ENCODE measurements around the gene SLC4A7. TPM values are rescaled to one million over a fixed set of nuclear protein-coding genes. Genes with fewer than 3 reads are reported as not detected.

SLC4A7 gene
- total and polyA plus RNA-seq, 9 of the 15 experiments (the other 6 are each of a cell fraction or from before 2014, with no cell fraction given) = 1.7 to 13.6 (median 8.0) TPM

DNA sequence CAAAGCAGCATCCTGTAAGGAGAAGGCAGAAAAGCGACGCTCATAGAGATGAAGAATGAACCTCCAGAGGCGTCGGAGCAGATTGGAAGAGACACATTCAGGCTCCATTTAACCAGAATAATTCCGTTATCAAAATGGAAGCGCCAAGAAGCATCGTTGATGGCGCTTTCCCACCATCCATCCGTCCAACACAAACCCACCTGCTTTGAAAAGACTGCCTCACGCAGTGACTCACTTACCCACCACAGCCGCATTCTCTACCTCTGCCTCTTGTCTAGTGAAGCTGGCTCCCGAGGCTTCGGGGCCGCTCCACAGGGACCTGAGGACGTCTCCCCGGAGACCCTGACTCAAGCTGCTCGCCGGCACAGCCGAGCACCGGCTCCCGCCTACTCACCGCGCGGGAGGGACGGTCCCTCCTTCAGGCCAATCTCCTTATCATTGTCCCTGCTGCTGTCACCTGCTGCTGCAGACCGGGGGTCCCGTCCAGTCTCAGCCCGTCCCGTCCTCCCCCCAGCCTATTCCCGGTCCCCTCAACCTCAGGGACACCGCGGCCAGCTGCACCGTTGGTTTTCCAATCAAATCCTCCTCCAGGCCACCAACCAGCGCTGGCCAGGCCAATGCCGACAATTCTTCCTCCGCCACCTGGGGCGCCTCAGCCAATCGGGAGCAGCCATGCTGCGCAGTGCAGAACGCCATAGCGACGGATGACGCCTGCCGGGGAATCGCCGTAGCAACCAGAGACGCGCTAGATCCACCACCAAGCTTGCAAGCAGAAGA is 115.2 kb downstream of the SLC4A7 start, which contains the start of gene NEK10 (continued):
- TF ChIP-seq, protein P1, sequence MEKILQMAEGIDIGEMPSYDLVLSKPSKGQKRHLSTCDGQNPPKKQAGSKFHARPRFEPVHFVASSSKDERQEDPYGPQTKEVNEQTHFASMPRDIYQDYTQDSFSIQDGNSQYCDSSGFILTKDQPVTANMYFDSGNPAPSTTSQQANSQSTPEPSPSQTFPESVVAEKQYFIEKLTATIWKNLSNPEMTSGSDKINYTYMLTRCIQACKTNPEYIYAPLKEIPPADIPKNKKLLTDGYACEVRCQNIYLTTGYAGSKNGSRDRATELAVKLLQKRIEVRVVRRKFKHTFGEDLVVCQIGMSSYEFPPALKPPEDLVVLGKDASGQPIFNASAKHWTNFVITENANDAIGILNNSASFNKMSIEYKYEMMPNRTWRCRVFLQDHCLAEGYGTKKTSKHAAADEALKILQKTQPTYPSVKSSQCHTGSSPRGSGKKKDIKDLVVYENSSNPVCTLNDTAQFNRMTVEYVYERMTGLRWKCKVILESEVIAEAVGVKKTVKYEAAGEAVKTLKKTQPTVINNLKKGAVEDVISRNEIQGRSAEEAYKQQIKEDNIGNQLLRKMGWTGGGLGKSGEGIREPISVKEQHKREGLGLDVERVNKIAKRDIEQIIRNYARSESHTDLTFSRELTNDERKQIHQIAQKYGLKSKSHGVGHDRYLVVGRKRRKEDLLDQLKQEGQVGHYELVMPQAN (IDR thresholded peaks at IDR 0.05; ENCODE audit: borderline replicate concordance) = peak; percentile 42; the same call in 1 of the 2 replicates
- TF ChIP-seq ASH1L (IDR thresholded peaks at IDR 0.05; ENCODE audit: borderline replicate concordance, low read depth, partially characterized antibody) (peak; percentile 73), CHD2 (IDR thresholded peaks at IDR 0.05; ENCODE audit: low read depth, low read length) (peak; percentile 41; the same call in 1 of the 2 replicates), STAT5A (IDR thresholded peaks at IDR 0.05; ENCODE audit: borderline replicate concordance, low read length) (no peak), NUFIP1 (IDR thresholded peaks at IDR 0.05; ENCODE audit: partially characterized antibody) (no peak), PML (IDR thresholded peaks at IDR 0.05; ENCODE audit: low read length) (no peak), RBM25 (IDR thresholded peaks at IDR 0.05; ENCODE audit: low read depth, low read length, severe bottlenecking) (peak; percentile 74), CREB1 (IDR thresholded peaks at IDR 0.05) (no peak), CREB1 (CRISPR knock-in tag; IDR thresholded peaks at IDR 0.05) (no peak; the same call in 1 of the 2 replicates), SAP30 (IDR thresholded peaks at IDR 0.05; ENCODE audit: borderline replicate concordance, insufficient read depth, low read depth, low read length, poor library complexity, severe bottlenecking) (peak; percentile 67), CBX5 (IDR thresholded peaks at IDR 0.05; ENCODE audit: borderline replicate concordance, low read depth) (no peak), SIN3A (IDR thresholded peaks at IDR 0.05; ENCODE audit: borderline replicate concordance in 2 of 2, control insufficient read depth in 1 of 2, low read depth in 2 of 2, low read length in 2 of 2) (peak; percentile 61 to 62; a peak in 2 of 4 replicates)
- TF ChIP-seq, protein P2, sequence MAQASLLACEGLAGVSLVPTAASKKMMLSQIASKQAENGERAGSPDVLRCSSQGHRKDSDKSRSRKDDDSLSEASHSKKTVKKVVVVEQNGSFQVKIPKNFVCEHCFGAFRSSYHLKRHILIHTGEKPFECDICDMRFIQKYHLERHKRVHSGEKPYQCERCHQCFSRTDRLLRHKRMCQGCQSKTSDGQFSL (CRISPR knock-in tag; IDR thresholded peaks at IDR 0.05) = no peak
- TF ChIP-seq, protein P2 (tag; IDR thresholded peaks at IDR 0.05) = no peak
- TF ChIP-seq, protein P3, sequence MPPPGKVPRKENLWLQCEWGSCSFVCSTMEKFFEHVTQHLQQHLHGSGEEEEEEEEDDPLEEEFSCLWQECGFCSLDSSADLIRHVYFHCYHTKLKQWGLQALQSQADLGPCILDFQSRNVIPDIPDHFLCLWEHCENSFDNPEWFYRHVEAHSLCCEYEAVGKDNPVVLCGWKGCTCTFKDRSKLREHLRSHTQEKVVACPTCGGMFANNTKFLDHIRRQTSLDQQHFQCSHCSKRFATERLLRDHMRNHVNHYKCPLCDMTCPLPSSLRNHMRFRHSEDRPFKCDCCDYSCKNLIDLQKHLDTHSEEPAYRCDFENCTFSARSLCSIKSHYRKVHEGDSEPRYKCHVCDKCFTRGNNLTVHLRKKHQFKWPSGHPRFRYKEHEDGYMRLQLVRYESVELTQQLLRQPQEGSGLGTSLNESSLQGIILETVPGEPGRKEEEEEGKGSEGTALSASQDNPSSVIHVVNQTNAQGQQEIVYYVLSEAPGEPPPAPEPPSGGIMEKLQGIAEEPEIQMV (tag; conservative IDR thresholded peaks at IDR 0.05; ENCODE audit: low read depth) = no peak
- TF ChIP-seq, protein P4, sequence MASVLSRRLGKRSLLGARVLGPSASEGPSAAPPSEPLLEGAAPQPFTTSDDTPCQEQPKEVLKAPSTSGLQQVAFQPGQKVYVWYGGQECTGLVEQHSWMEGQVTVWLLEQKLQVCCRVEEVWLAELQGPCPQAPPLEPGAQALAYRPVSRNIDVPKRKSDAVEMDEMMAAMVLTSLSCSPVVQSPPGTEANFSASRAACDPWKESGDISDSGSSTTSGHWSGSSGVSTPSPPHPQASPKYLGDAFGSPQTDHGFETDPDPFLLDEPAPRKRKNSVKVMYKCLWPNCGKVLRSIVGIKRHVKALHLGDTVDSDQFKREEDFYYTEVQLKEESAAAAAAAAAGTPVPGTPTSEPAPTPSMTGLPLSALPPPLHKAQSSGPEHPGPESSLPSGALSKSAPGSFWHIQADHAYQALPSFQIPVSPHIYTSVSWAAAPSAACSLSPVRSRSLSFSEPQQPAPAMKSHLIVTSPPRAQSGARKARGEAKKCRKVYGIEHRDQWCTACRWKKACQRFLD (CRISPR knock-in tag; IDR thresholded peaks at IDR 0.05) = no peak
- TF ChIP-seq, protein P5, sequence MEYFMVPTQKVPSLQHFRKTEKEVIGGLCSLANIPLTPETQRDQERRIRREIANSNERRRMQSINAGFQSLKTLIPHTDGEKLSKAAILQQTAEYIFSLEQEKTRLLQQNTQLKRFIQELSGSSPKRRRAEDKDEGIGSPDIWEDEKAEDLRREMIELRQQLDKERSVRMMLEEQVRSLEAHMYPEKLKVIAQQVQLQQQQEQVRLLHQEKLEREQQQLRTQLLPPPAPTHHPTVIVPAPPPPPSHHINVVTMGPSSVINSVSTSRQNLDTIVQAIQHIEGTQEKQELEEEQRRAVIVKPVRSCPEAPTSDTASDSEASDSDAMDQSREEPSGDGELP (CRISPR knock-in tag; IDR thresholded peaks at IDR 0.05; ENCODE audit: borderline replicate concordance) = peak; percentile 93
